GM19193 (cell line): Measurements from ENCODE around the gene CASP10.

Experiments used
- POLR2A ChIP-seq: IDR thresholded peaks from 4 replicates; pipeline ENCODE4 v1.6.1; 2011; ENCODE audit not compliant: insufficient read depth, insufficient read length; ENCODE audit errors: extremely low read depth

The CASP10 gene

DNA sequence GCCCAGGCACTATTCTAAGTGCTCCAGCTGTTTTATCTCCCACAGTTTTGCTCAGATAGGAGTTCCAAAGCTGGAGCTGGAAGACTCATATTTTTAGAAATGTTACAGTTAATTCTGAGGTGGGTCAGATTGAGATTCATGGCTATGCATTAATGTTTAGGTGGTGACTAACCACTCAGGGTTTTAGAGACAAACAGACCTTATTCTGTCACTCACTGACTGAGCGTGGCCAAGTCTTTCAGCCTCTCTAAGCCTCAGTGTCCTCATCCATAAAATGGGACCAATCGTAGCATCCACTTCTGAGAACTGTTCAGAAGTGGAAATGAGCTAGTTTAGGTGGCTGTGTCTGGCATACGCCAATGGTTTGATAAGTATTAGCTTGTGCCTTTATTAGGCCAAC is 73.1 kb downstream of the CASP10 start:
- TF ChIP-seq POLR2A: no peak

DNA sequence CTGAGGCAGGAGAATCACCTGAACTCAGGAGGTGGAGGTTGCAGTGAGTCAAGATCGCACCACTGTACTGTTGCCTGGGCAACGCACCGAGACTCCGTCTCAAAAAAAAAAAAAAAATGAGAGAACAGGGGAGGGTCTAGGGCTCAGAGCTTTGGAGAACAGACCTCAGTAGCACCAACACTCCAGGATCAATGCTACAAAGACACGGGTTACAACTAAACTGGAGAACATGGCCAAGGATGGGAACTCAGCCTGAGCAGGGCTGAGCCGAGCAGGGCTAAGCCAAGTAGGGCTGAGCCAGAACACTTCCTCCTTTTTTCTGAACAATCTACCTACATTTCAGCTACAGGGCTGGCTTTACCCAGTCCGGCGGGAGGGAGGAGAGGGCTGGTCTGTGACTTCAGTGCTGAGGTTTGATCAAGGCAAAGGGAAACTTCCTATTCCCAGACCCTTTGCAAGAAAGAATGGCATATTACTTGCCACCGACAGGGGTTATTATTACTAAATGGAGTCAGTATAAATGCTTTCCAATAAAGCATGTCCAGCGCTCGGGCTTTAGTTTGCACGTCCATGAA is 74.5 kb downstream of the CASP10 start:
- peak; percentile 31 for TF ChIP-seq POLR2A

DNA sequence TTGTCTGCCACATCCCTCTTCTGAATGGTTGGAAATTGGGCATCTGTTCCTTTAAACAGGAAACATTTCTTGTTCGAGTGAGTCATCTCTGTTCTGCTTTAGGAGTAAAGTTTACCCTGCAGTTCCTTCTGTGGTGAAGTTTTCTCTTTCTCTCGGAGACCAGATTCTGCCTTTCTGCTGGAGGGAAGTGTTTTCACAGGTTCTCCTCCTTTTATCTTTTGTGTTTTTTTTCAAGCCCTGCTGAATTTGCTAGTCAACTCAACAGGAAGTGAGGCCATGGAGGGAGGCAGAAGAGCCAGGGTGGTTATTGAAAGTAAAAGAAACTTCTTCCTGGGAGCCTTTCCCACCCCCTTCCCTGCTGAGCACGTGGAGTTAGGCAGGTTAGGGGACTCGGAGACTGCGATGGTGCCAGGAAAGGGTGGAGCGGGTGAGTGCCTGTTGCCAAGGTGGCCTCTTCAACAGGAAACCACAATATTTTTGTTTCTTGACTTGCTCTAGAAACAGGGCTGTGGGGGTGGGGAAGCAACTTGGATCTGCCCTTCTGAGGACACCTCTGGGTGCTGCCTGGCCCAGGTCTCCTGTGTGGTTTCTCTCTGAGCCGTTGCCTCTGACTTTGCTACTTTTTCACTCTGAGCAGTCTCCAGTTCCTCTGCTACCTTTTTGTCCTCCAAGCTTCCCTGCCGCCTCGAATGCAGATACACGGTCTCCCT is 75.2 kb downstream of the CASP10 start:
- no peak for TF ChIP-seq POLR2A

DNA sequence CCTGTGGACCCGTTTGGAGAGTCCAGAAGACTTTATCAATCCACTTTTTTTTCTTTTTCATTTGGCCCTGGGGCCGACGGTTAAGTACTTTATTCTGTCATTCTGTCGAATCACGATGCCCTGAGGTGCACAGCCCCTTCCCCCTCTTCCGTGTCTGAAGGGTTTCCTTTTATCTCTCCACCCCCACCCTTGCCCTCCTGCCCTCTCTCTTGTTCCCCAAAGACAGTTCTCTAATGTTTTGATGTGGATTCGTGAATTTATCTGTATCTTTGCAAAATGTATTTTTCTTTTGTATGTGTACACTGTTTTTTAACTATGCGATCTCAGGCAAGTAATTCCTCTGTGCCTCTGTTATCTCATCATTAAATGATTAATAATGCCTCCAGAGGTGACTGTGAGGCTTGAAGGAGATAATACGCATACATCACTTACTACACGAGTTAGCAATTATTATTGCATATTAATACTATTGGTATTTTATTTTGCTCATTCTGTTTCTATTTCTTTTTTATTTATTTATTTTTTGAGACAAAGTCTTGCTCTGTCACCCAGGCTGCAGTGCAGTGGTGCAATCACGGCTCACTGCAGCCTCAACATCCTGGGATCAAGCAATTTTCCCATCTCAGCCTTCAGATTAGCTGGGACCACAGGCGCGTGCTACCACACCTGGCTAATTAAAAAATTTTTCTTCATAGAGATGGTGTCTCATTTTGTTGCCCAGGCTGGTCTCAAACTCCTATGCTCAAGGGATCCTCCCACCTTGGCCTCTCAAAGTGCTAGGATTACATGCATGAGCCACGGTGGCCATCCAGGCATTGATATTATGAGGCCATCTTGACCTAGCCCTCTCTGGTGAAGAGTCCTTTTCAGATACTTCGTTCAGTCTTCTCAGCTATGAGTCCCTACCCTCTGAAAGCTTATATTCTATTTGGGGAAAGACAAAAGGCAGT is 76.0 kb downstream of the CASP10 start:
- TF ChIP-seq POLR2A: no peak

DNA sequence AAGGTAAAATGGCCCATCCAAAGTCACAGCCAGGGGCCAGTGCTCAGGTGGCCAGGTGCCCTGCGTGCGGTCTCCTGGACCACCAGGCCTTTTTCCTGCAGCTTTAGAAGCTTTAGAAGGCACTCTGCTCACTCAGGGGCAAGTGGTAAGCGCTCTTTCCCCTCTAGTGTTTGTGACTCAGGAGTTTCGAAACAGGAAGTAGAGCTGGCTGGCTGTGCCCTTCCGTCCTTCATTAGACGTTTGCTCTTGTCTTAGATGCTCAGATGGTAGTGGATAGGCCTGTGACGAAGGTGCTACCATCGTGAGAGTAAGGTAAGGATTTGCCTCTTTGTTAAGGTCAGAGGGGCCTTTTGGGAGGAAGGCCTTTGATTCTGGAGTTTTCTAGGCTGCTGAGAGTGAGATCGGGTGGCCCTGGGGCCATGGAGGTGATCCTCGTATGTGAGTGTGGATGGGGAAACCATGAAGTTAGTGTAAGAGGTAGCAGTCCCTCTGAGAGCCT is 77.4 kb downstream of the CASP10 start, which contains the start of gene CASP8:
TSS of gene CASP8 (plus strand) at position 235 of the 499 bp plus-strand sequence. CDS start 5,951 bp downstream, outside the sequence.
- no peak for TF ChIP-seq POLR2A

DNA sequence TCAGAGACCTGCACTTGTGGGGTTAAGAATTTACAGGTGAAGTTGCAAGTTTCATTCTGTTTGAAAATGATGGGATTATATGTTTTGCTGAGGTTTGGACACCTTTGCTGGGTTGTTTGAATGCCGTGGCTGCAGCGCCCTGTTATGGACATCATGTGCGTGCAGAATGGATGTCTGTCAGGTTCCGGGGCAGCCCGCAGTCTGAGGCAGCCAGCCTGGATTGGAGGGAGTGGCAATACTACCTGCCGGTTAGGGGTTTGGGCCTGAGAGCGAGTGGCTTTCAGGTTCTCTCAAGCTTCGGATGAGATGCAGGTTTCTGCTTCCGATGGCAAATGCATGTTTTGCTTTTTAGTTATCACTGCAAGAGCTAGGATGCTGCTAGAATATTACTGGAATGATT is 78.5 kb downstream of the CASP10 start:
- no peak for TF ChIP-seq POLR2A

DNA sequence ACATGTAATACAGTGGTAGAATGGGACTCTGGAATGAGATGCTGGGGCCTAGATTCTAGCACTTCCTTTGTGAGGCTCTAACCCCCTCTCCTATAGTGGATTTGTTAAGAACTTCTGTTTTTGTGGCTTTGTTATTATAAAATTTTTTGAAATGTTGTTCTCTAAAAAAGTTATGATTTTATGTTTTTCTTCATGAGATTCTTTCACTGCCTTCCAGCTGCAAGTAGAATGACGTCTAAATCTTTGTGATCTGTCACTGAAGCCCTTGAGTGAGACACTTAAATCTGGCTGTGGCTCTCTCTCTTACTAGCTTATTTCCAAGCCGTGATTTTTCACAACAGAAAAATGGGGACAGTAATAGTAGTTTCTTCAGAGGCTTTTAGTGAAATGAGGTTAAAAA is 79.0 kb downstream of the CASP10 start:
- no peak for TF ChIP-seq POLR2A

DNA sequence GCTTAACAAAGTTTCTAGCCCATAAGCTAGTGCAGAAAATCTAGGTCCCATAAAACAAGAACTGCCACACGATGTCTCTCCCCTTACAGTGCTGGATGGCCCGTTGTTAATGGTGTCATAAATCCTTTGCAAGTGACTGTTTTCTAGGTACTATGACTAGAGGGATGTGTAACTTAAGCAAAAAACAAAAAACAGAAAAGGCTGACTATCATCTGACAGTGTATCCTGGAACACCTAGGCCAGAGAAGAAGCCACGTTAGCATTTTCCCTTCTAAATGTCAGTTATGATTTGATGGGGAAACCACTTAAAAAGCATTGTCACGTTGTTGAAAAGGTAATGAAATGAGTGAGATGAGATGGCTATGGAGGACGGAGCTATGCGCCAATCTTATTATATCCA is 79.8 kb downstream of the CASP10 start:
- no peak for TF ChIP-seq POLR2A

DNA sequence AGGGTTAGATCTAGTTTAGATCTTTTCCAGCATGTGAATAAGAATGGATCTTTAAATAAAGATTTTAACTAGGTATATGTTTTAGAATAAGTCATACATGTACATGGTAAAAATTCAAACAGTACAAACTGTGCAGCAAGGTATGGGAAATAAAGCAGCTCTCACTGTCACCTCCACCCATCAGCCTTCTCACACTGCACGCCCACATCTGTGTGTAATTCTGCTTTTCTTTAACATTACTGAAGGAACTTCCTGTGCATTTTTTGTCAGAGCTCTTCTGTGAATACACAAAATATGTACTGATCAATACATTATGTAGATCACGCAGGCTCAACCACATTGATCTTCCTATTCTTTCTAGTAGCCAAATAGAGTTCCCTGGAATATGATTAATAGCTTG is 80.8 kb downstream of the CASP10 start:
- no peak for TF ChIP-seq POLR2A

DNA sequence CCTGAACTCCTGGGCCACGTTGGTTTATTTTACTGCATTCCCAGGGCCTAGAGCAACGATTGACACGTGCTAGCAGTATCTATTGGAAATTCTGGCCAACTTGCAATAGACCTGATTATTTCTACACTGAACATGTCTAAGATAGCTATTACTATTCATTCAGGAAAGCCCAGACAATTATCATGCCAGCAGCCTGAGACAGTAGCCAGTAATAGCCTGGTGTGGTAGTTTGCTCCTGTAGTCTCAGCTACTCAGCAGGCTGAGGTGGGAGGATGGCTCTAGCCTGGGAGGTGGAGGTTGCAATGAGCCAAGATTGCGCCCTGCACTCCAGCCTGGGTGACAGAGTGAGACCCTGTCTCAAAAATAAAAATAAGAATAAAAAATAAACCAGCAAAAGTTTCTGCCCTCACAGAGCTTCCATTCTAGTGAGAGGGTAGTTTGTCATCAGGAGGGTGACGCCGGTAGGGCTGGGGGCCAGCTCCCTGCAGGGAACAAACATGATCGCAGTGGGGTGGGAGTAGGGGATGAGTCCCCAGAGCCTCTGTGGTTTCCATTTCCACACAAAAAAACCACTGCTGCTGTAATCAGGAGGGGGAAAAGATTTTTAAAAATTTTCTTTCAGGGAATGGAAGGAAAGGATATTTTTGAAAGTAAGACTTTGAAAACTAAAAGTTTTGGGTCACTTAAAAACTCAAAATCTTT is 81.7 kb downstream of the CASP10 start:
- no peak for TF ChIP-seq POLR2A

DNA sequence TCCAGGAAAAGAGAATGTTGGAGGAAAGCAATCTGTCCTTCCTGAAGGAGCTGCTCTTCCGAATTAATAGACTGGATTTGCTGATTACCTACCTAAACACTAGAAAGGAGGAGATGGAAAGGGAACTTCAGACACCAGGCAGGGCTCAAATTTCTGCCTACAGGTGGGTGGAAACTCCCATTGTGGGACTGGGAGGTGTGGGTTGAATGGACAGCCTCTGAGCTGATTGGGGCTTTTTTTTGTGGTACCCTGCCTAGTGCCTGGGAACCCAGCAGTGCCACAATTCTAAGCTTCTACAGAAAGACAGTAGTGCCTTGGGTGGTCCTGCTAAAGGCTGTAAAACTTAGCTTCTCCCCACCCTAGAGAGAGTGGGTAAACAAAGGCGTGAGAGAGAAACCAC is 83.7 kb downstream of the CASP10 start:
- TF ChIP-seq POLR2A: no peak

DNA sequence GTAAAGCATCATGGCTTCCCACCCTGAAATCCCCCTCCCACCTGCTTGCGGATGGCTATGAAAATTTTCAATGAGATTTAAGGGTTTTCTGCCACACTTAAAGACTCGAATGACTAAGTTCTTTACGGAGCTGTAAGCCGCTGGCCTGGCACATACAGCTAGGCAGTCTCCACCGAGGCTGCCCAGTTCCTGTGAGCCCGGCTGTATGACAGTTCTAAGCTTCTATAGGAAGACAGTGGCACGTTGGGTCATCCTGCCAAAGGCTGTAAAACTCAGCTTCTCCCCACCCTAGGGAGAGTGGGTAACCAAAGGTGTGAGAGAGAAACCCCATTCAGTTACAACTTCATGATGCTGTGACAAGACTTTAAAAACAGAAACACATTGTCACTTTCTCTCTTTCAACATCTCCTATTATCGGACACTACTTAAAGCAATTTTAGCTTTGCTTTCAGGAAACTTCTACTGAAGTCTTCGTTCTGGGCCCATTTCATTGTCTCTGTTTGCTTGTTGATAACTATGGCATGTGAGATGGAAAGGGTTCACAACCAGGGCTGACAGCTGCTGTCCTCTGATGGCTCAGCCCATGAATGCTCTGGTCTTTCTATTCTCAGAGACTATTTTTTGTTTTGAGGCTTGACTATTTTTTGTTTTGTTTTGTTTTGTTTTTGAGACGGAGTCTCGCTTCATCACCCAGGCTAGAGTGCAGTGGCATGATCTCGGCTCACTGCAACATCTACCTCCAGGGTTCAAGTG is 84.5 kb downstream of the CASP10 start:
- no peak for TF ChIP-seq POLR2A

DNA sequence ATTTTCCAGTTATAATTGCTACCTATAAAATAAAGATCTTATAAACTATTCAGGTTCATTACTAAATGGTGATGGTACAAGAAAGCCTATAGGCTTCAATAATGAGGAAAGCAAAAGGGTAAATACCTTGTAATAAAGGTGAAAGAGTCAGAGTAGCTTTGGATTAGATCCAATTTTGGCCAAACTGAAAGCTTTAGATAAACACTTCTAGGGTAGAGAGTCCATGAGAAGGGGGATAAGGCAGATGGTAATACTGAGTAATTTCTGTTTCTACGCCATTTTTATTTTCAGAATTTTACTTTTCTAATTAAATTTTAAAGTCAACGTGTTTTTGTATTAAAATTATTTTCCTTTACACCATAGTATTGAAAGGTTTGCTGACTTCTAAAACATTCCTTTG is 86.8 kb downstream of the CASP10 start:
- TF ChIP-seq POLR2A: no peak
